MM.1S (cell line): ENCODE results near the gene NIFK.

ENCODE experiments used
- DNase-seq: peaks from one replicate; pipeline ENCODE4 v3.0.0-alpha.2; 2015
- H2AFZ ChIP-seq: fragments of 300-600 bp; sonication (generic); 2 replicates; pipeline ENCODE4 v1.6.0; 2016; ENCODE audit warnings: antibody characterized with exemption, low read length
- H3F3A ChIP-seq: fragments of 300-600 bp; sonication (generic); 2 replicates; pipeline ENCODE4 v1.6.1; 2016; ENCODE audit warnings: mild to moderate bottlenecking, antibody characterized with exemption, low read length, moderate library complexity, mixed read lengths; ENCODE audit not compliant: insufficient read depth
- H3K27ac ChIP-seq: fragments of 300-600 bp; sonication (generic); 2 replicates; pipeline ENCODE4 v1.5.1; 2016; ENCODE audit warnings: mild to moderate bottlenecking, low read length
- H3K27me3 ChIP-seq: fragments of 300-600 bp; sonication (generic); replicated peaks from 2 replicates; pipeline ENCODE4 v1.6.0; 2016; ENCODE audit warnings: low read length; ENCODE audit not compliant: insufficient read depth
- H3K36me3 ChIP-seq: fragments of 300-600 bp; sonication (generic); replicated peaks from 2 replicates; pipeline ENCODE4 v1.6.1; 2016; ENCODE audit warnings: mild to moderate bottlenecking, low read length, mixed read lengths; ENCODE audit not compliant: insufficient read depth
- H3K4me1 ChIP-seq: fragments of 300-600 bp; sonication (generic); 2 replicates; pipeline ENCODE4 v1.6.1; 2016; ENCODE audit warnings: low read length, mixed read lengths
- H3K4me2 ChIP-seq: fragments of 300-600 bp; sonication (generic); 2 replicates; pipeline ENCODE4 v1.6.0; 2016; ENCODE audit warnings: low read depth, low read length
- H3K4me3 ChIP-seq: fragments of 300-600 bp; sonication (generic); 2 replicates; pipeline ENCODE4 v1.5.1; 2016; ENCODE audit warnings: low read length, mixed read lengths
- H3K79me2 ChIP-seq: fragments of 300-600 bp; sonication (generic); 2 replicates; pipeline ENCODE4 v1.6.1; 2016; ENCODE audit warnings: mixed run types, low read length, mixed read lengths
- H3K9ac ChIP-seq: fragments of 300-600 bp; sonication (generic); 2 replicates; pipeline ENCODE4 v1.6.1; 2016; ENCODE audit warnings: low read length, mixed read lengths
- H3K9me2 ChIP-seq: fragments of 300-600 bp; sonication (generic); replicated peaks from 2 replicates; pipeline ENCODE4 v1.6.1; 2016; ENCODE audit warnings: mild to moderate bottlenecking, low read length, mixed read lengths; ENCODE audit not compliant: insufficient read depth
- H3K9me3 ChIP-seq: fragments of 300-600 bp; sonication (generic); replicated peaks from 2 replicates; pipeline ENCODE4 v1.6.1; 2016; ENCODE audit warnings: mild to moderate bottlenecking, low read length, mixed read lengths; ENCODE audit not compliant: insufficient read depth
- H4K20me1 ChIP-seq: fragments of 300-600 bp; sonication (generic); 2 replicates; pipeline ENCODE4 v1.6.1; 2016; ENCODE audit warnings: mild to moderate bottlenecking, low read length, moderate library complexity, mixed read lengths; ENCODE audit not compliant: insufficient read depth
- EZH2 ChIP-seq: fragments of 300-600 bp; sonication (generic); optimal IDR thresholded peaks from 2 replicates; pipeline ENCODE3; 2017; ENCODE audit warnings: low read depth, mild to moderate bottlenecking, antibody characterized with exemption, low read length, mixed read lengths
- EZH2phosphoT487 ChIP-seq: fragments of 300-600 bp; sonication (generic); IDR thresholded peaks from 2 replicates; pipeline ENCODE4 v1.6.1; 2018; ENCODE audit warnings: antibody characterized with exemption, low read length
- TF ChIP-seq, protein P1 (sequence below): fragments of 300-600 bp; sonication (generic); IDR thresholded peaks from 2 replicates; pipeline ENCODE4 v1.5.1; 2016; ENCODE audit warnings: antibody characterized with exemption, low read length, mixed read lengths

Gene NIFK

DNA sequence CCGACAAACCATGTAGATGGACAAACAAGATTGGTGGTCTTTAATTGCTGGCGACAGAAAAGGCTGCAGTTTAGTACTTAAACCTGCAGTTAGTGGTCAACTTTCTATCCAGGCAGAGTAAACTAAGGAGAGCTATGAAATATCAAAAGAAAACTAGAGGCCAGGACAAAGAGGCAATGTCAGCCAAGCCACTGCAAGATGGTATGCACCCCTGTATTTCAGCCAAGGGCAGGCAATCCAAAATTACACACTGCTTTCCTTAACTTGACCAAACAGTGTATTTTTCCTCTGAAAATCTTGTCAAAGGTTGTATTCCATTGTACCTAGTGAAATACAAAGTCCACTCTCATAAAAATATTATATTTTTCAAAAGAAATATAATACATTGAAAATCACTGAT, 9.3 kb downstream of the NIFK start:
- H3K4me1 ChIP-seq, result no peaks in the 10 kb centered on the region
- no peak overlapping the region for H2AFZ ChIP-seq
- no peaks in the 10 kb centered on the region for H4K20me1 ChIP-seq
- no peaks in the 10 kb centered on the region for H3K9me3 ChIP-seq
- no peak for TF ChIP-seq EZH2
- TF ChIP-seq, protein P1, sequence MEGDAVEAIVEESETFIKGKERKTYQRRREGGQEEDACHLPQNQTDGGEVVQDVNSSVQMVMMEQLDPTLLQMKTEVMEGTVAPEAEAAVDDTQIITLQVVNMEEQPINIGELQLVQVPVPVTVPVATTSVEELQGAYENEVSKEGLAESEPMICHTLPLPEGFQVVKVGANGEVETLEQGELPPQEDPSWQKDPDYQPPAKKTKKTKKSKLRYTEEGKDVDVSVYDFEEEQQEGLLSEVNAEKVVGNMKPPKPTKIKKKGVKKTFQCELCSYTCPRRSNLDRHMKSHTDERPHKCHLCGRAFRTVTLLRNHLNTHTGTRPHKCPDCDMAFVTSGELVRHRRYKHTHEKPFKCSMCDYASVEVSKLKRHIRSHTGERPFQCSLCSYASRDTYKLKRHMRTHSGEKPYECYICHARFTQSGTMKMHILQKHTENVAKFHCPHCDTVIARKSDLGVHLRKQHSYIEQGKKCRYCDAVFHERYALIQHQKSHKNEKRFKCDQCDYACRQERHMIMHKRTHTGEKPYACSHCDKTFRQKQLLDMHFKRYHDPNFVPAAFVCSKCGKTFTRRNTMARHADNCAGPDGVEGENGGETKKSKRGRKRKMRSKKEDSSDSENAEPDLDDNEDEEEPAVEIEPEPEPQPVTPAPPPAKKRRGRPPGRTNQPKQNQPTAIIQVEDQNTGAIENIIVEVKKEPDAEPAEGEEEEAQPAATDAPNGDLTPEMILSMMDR, result no peak
- TF ChIP-seq EZH2phosphoT487, result no peak
- no peaks in the 10 kb centered on the region for H3K27me3 ChIP-seq
- H3F3A ChIP-seq, result peaks cover 4% of the 10 kb centered on the region; the same call in 1 of the 2 replicates
- H3K27ac ChIP-seq, result no peak overlapping the region
- H3K4me3 ChIP-seq, result no peak overlapping the region
- DNase-seq, result no peak
- peaks cover 9% of the 10 kb centered on the region for H3K36me3 ChIP-seq
- peaks cover 17% of the 10 kb centered on the region for H3K79me2 ChIP-seq
- H3K4me2 ChIP-seq, result no peak overlapping the region
- no peaks in the 10 kb centered on the region for H3K9me2 ChIP-seq
- H3K9ac ChIP-seq, result no peak overlapping the region

DNA sequence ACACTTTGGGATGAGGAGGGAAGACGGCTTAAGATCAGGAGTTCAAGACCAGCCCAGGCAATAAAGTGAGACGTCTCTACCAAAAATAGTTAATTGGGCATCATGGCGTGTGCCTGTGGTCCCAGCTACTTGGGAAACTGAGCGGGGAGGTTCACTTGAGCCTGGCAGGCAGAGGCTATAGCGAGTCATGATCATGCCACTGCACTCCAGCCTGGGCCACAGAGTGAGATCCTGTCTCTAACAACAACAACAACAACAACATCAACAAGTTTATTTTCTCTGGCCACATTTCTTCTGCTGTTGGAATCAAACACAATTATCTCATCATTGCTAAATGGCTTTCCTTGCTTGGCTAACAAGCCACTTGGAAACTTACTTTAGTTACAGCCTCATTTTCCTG, 13.4 kb downstream of the NIFK start:
- Histone ChIP-seq H3K79me2 (no peaks in the 10 kb centered on the region), H3K4me1 (no peaks in the 10 kb centered on the region), H2AFZ (no peak overlapping the region), H3K27me3 (no peaks in the 10 kb centered on the region), H3K36me3 (no peaks in the 10 kb centered on the region; the same call in 1 of the 2 replicates), H3K4me2 (no peak overlapping the region), H3K27ac (no peak overlapping the region), H3K9ac (no peak overlapping the region), H3K9me2 (no peaks in the 10 kb centered on the region), H4K20me1 (no peaks in the 10 kb centered on the region), H3F3A (no peaks in the 10 kb centered on the region), H3K4me3 (no peak overlapping the region), H3K9me3 (no peaks in the 10 kb centered on the region)
- no peak for DNase-seq
- no peak for TF ChIP-seq EZH2
- TF ChIP-seq, protein P1, result no peak
- no peak for TF ChIP-seq EZH2phosphoT487

DNA sequence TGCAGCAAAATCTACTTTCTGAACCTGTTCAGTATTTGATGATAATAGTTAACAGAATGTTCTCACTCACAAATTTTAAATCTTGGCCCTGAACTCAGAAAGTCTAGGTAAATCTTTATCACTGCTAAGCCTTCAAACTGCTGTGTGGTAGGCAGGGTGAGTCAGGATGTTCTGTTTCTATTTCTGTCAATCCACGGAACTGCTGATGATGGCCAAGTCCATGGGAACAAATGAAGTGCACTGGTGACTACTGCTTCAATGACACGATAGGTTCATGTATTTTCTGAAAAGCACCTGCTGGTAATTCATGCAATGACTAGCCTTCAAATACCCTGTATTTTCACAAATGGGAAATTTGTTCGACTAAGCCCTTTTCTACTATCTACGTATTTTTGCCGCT, 14.2 kb downstream of the NIFK start:
- Histone ChIP-seq H3K36me3 (no peaks in the 10 kb centered on the region; the same call in 1 of the 2 replicates), H3K9ac (no peak overlapping the region), H3K4me2 (no peak overlapping the region), H3F3A (no peaks in the 10 kb centered on the region), H2AFZ (no peak overlapping the region), H3K79me2 (no peaks in the 10 kb centered on the region), H3K9me3 (no peaks in the 10 kb centered on the region), H3K9me2 (no peaks in the 10 kb centered on the region), H3K27me3 (no peaks in the 10 kb centered on the region), H4K20me1 (no peaks in the 10 kb centered on the region), H3K4me1 (no peaks in the 10 kb centered on the region), H3K4me3 (no peak overlapping the region), H3K27ac (no peak overlapping the region)
- no peak for DNase-seq
- TF ChIP-seq EZH2phosphoT487, result no peak
- TF ChIP-seq, protein P1, result no peak
- TF ChIP-seq EZH2, result no peak
